Measurements from ENCODE around the gene SFMBT2. TPM values are rescaled to one million over a fixed set of nuclear protein-coding genes. Genes with fewer than 3 reads are reported as not detected.
"Not testable (repeated sequence)": the region's sequence is repeated elsewhere in the genome, so short reads cannot be mapped to it uniquely, and the experiment has no call there.

SFMBT2 gene
- total RNA-seq, 1 donor from 2014 or later, result 7.2 TPM

DNA sequence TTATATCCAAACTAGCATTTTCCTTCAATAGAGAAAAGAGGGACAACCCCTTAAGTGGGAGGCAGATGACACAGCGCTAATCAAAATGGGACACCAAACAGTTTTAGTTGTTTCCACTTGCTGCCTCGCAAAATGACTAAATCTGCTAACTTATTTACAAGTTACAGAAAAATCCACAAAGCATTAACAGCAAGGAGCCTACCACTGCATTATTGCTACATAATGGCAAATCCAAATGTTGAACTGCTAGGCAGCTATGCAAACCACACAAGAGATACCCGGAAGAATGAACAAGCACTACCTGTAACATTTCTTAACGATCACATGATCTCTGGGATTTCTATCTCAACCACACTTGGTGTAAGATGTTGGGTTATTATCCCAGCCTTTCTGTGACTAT lies 96.7 kb downstream of the SFMBT2 start:
- H3K4me1 Mint-ChIP-seq (ENCODE audit: unreplicated experiment), result peaks cover 10% of the 10 kb centered on the region
- TF ChIP-seq, protein P1, sequence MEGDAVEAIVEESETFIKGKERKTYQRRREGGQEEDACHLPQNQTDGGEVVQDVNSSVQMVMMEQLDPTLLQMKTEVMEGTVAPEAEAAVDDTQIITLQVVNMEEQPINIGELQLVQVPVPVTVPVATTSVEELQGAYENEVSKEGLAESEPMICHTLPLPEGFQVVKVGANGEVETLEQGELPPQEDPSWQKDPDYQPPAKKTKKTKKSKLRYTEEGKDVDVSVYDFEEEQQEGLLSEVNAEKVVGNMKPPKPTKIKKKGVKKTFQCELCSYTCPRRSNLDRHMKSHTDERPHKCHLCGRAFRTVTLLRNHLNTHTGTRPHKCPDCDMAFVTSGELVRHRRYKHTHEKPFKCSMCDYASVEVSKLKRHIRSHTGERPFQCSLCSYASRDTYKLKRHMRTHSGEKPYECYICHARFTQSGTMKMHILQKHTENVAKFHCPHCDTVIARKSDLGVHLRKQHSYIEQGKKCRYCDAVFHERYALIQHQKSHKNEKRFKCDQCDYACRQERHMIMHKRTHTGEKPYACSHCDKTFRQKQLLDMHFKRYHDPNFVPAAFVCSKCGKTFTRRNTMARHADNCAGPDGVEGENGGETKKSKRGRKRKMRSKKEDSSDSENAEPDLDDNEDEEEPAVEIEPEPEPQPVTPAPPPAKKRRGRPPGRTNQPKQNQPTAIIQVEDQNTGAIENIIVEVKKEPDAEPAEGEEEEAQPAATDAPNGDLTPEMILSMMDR (conservative IDR thresholded peaks at IDR 0.05), result no peak
- no peak overlapping the region for H3K27ac Mint-ChIP-seq
- DNase-seq (ENCODE audit: extremely low spot score, unreplicated experiment), result no peak
- H3K9me3 Mint-ChIP-seq, result peaks cover 8% of the 10 kb centered on the region
- H3K4me3 Mint-ChIP-seq, result no peak overlapping the region
- H3K36me3 Mint-ChIP-seq, result no peaks in the 10 kb centered on the region
- peaks cover 75% of the 10 kb centered on the region for H3K27me3 Mint-ChIP-seq

DNA sequence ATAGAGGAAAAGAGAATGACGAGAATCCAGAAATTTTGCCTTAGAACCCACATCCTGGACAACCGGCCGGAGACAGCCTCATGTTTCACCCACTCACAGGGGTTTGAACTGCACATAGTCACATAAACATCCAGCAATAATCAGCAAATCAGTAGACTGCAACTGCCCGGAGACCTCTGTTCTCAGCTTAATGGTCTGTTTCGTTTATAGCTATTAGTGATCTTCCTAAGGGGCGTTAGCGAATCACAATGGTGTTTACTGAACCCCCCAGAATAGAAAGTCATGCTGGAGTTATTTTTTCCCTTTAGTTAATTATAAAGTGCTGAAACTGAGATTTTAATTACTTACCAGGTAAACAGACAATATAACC lies 98.4 kb downstream of the SFMBT2 start:
- Mint-ChIP-seq H3K4me1 (ENCODE audit: unreplicated experiment) (peaks cover 10% of the 10 kb centered on the region), H3K27me3 (peaks cover 74% of the 10 kb centered on the region), H3K27ac (no peak overlapping the region), H3K9me3 (peaks cover 9% of the 10 kb centered on the region), H3K36me3 (peaks cover under 1% of the 10 kb centered on the region), H3K4me3 (no peak overlapping the region)
- TF ChIP-seq, protein P1 (conservative IDR thresholded peaks at IDR 0.05), result no peak
- no peak for DNase-seq (ENCODE audit: extremely low spot score, unreplicated experiment)

- DNase-seq (ENCODE audit: extremely low spot score, unreplicated experiment); H3K4me1 Mint-ChIP-seq (ENCODE audit: unreplicated experiment); H3K4me3 Mint-ChIP-seq; H3K36me3 Mint-ChIP-seq: not testable (repeated sequence)
- Mint-ChIP-seq H3K27ac (peak overlapping the region; percentile 30), H3K27me3 (peaks cover 76% of the 10 kb centered on the region), H3K9me3 (peaks cover 13% of the 10 kb centered on the region)
Measured at GRCh38 chr10:7311850-7312487, 98.9 kb downstream of the SFMBT2 start.

GRCh38 chr10:7311218-7311849 lies 99.5 kb downstream of the SFMBT2 start:
- H3K4me3 Mint-ChIP-seq, result no peak overlapping the region
- TF ChIP-seq, protein P1 (conservative IDR thresholded peaks at IDR 0.05), result no peak

DNA sequence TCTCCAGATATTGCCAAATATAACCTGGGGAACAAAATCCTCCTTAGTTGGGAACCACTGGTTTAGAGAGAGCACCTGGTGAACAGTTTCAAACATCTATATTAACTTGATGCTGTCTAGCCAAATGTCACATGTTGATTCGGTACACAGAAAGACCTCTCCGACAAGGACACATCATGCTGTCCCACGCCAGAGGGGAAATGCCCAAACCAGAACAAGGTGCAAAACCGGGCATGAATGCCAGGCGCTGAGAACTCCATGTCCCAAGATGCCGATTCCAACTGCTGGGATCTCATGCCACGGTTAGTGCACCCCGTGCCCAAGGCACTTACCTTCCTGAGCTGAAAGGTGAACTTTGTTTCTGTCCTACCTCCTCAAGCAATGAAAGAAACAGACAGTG lies 100.8 kb downstream of the SFMBT2 start:
- Mint-ChIP-seq H3K4me3 (no peak overlapping the region), H3K4me1 (ENCODE audit: unreplicated experiment) (peaks cover 10% of the 10 kb centered on the region), H3K36me3 (peaks cover 4% of the 10 kb centered on the region), H3K9me3 (peaks cover 8% of the 10 kb centered on the region), H3K27ac (no peak overlapping the region), H3K27me3 (peaks cover 65% of the 10 kb centered on the region)
- TF ChIP-seq, protein P1 (conservative IDR thresholded peaks at IDR 0.05), result no peak
- DNase-seq (ENCODE audit: extremely low spot score, unreplicated experiment), result no peak

More at GRCh38 chr10:7311218-7311849, 99.5 kb downstream of the SFMBT2 start:
- no peak for DNase-seq (ENCODE audit: extremely low spot score, unreplicated experiment)
- H3K27me3 Mint-ChIP-seq, result peaks cover 70% of the 10 kb centered on the region
- H3K27ac Mint-ChIP-seq, result peak overlapping the region; percentile 30
- peaks cover 4% of the 10 kb centered on the region for H3K36me3 Mint-ChIP-seq
- peaks cover 13% of the 10 kb centered on the region for H3K9me3 Mint-ChIP-seq
- H3K4me1 Mint-ChIP-seq (ENCODE audit: unreplicated experiment), result peaks cover 10% of the 10 kb centered on the region

DNA sequence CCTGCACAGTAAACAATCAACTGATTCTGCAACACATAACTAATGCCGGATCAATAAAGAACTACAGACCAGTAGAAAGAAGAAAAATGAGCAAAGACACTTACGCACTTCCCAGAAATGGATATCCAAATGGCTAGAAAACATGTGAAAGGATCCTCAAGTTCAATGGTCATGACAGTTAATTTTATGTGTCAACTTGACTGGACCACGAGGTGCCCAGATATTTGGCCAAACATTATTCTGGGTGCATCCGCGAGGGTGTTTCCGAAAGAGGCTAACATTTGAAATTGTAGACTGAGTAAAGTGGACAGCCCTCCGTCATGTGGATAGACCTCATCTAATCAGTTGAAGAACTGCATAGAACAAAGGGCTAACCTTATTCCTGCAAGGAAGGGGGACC lies 102.0 kb downstream of the SFMBT2 start:
- Mint-ChIP-seq H3K27me3 (peaks cover 59% of the 10 kb centered on the region), H3K9me3 (peaks cover 8% of the 10 kb centered on the region), H3K4me3 (no peak overlapping the region), H3K36me3 (peaks cover 4% of the 10 kb centered on the region), H3K4me1 (ENCODE audit: unreplicated experiment) (peaks cover 10% of the 10 kb centered on the region), H3K27ac (no peak overlapping the region)
- no peak for DNase-seq (ENCODE audit: extremely low spot score, unreplicated experiment)
- TF ChIP-seq, protein P1 (conservative IDR thresholded peaks at IDR 0.05), result no peak
